Activated T-cell treated with anti-CD3 and anti-CD28 coated beads for 48 hours (primary cell): Measurements from ENCODE around the gene HNRNPL.
A peak's percentile ranks its signal among the peaks of the same experiment; 100 is the strongest.

Experiments
- DNase-seq: peaks from one replicate; pipeline ENCODE4 v3.0.0-alpha.2; 2020; ENCODE audit warnings: low read depth

The HNRNPL gene

GRCh38 chr19:38845374-38846024 lies 4.3 kb downstream of the HNRNPL start:
- no peak for DNase-seq

- DNase-seq: no peak
Measured at GRCh38 chr19:38844093-38844686, 5.6 kb downstream of the HNRNPL start.

GRCh38 chr19:38843175-38843758 lies 6.5 kb downstream of the HNRNPL start:
- DNase-seq: no peak

- DNase-seq: peak; percentile 54
Measured at GRCh38 chr19:38842439-38843174, 7.2 kb downstream of the HNRNPL start.

- DNase-seq: no peak
Measured at GRCh38 chr19:38841787-38842438, 7.9 kb downstream of the HNRNPL start.

GRCh38 chr19:38841180-38841766 lies 8.5 kb downstream of the HNRNPL start:
- no peak for DNase-seq

- DNase-seq: no peak
Measured at GRCh38 chr19:38840583-38840968, 9.2 kb downstream of the HNRNPL start.

- no peak for DNase-seq
Measured at GRCh38 chr19:38839816-38840582, 9.8 kb downstream of the HNRNPL start.

GRCh38 chr19:38838986-38839761 lies 10.6 kb downstream of the HNRNPL start:
- DNase-seq: no peak

GRCh38 chr19:38838208-38838985 lies 11.4 kb downstream of the HNRNPL start:
- peak; percentile 60 for DNase-seq

- no peak for DNase-seq
Measured at GRCh38 chr19:38837656-38838121, 12.1 kb downstream of the HNRNPL start.

- no peak for DNase-seq
Measured at GRCh38 chr19:38836983-38837626, 12.7 kb downstream of the HNRNPL start.

- no peak for DNase-seq
Measured at GRCh38 chr19:38836159-38836982, 13.4 kb downstream of the HNRNPL start.

- DNase-seq: no peak
Measured at GRCh38 chr19:38834590-38834989, 15.2 kb downstream of the HNRNPL start.

- no peak for DNase-seq
Measured at GRCh38 chr19:38834104-38834490, 15.7 kb downstream of the HNRNPL start.

GRCh38 chr19:38833092-38833425 lies 16.7 kb downstream of the HNRNPL start:
- no peak for DNase-seq

GRCh38 chr19:38831142-38831605 lies 18.6 kb downstream of the HNRNPL start:
- DNase-seq: no peak
